ENCODE data around the gene PCSK9. TPM values are rescaled to one million over a fixed set of nuclear protein-coding genes. Genes with fewer than 3 reads are reported as not detected.

PCSK9 gene
- total and polyA plus RNA-seq, 7 donors = under 0.01 to 0.03 TPM; not detected in 5

- intact Hi-C loops (cut with DNase I) = no loop called here
- Histone ChIP-seq H3K4me1 (peaks cover 6% of the 10 kb centered on the region), H3K4me3 (no peak overlapping the region), H3K36me3 (ENCODE audit: insufficient read depth in 1 of 2, low read depth in 1 of 2) (no peaks in the 10 kb centered on the region), H3K27ac (no peak overlapping the region), H3K27me3 (ENCODE audit: insufficient read depth in 3 of 3, low read length in 2 of 3) (peaks cover 0 to 22% (median 4%) of the 10 kb centered on the region in 3 donors), H3K9me3 (no peaks in the 10 kb centered on the region)
- ATAC-seq (no peak), DNase-seq (no peak)
- 92 to 96% (median 95%) methylated on average over 2 of the region's 2 CpGs for WGBS, 3 donors
- no peak for TF ChIP-seq CTCF (IDR thresholded peaks at IDR 0.05)
Measured at GRCh38 chr1:55043011-55043410, 3.7 kb downstream of the PCSK9 start.

GRCh38 chr1:55043726-55044125, 4.4 kb downstream of the PCSK9 start:
- no peak for ATAC-seq
- WGBS, 3 donors = 93 to 97% (median 96%) methylated on average over 9 of the region's 9 CpGs
- no peak for DNase-seq

GRCh38 chr1:55044617-55045397, 5.5 kb downstream of the PCSK9 start:
- Histone ChIP-seq H3K27me3 (ENCODE audit: insufficient read depth in 3 of 3, low read length in 2 of 3) (peaks cover 0 to 5% (median 4%) of the 10 kb centered on the region in 3 donors), H3K36me3 (ENCODE audit: insufficient read depth in 1 of 2, low read depth in 1 of 2) (no peaks in the 10 kb centered on the region), H3K27ac (no peak overlapping the region), H3K4me3 (no peak overlapping the region), H3K9me3 (no peaks in the 10 kb centered on the region), H3K4me1 (peaks cover 2% of the 10 kb centered on the region)
- DNase-seq (no peak), ATAC-seq (no peak)
- intact Hi-C loops (cut with DNase I) = no loop called here
- 84 to 93% (median 86%) methylated on average over 15 of the region's 15 CpGs for WGBS, 3 donors
- no peak for TF ChIP-seq CTCF (IDR thresholded peaks at IDR 0.05)

More at GRCh38 chr1:55043726-55044125, 4.4 kb downstream of the PCSK9 start:
- no peak overlapping the region for H3K4me3 ChIP-seq
- H3K36me3 ChIP-seq (ENCODE audit: insufficient read depth in 1 of 2, low read depth in 1 of 2) = no peaks in the 10 kb centered on the region
- intact Hi-C loops (cut with DNase I) = no loop called here
- TF ChIP-seq CTCF (IDR thresholded peaks at IDR 0.05) = no peak
- no peak overlapping the region for H3K27ac ChIP-seq
- no peaks in the 10 kb centered on the region for H3K9me3 ChIP-seq
- H3K27me3 ChIP-seq (ENCODE audit: insufficient read depth in 3 of 3, low read length in 2 of 3) = peaks cover 0 to 15% (median 4%) of the 10 kb centered on the region in 3 donors
- peaks cover 6% of the 10 kb centered on the region for H3K4me1 ChIP-seq

- Histone ChIP-seq H3K36me3 (ENCODE audit: insufficient read depth in 1 of 2, low read depth in 1 of 2) (no peaks in the 10 kb centered on the region), H3K9me3 (no peaks in the 10 kb centered on the region), H3K4me1 (no peaks in the 10 kb centered on the region), H3K27ac (no peak overlapping the region), H3K27me3 (ENCODE audit: insufficient read depth in 3 of 3, low read length in 2 of 3) (peaks cover 0 to 3% (median 0%) of the 10 kb centered on the region in 3 donors), H3K4me3 (no peak overlapping the region)
- ATAC-seq (no peak), DNase-seq (no peak)
- TF ChIP-seq CTCF (IDR thresholded peaks at IDR 0.05) = no peak
- intact Hi-C loops (cut with DNase I) = no loop called here
- WGBS, 3 donors = 94 to 98% (median 97%) methylated on average over 10 of the region's 10 CpGs
Measured at GRCh38 chr1:55045430-55045829, 6.1 kb downstream of the PCSK9 start.
